ENCODE measurements around the gene PGLYRP4. TPM values are rescaled to one million over a fixed set of nuclear protein-coding genes. Genes with fewer than 3 reads are reported as not detected.

The PGLYRP4 gene
- total and polyA plus RNA-seq, 2 of the 4 experiments (the other 2 are of a cell fraction) = not detected

DNA sequence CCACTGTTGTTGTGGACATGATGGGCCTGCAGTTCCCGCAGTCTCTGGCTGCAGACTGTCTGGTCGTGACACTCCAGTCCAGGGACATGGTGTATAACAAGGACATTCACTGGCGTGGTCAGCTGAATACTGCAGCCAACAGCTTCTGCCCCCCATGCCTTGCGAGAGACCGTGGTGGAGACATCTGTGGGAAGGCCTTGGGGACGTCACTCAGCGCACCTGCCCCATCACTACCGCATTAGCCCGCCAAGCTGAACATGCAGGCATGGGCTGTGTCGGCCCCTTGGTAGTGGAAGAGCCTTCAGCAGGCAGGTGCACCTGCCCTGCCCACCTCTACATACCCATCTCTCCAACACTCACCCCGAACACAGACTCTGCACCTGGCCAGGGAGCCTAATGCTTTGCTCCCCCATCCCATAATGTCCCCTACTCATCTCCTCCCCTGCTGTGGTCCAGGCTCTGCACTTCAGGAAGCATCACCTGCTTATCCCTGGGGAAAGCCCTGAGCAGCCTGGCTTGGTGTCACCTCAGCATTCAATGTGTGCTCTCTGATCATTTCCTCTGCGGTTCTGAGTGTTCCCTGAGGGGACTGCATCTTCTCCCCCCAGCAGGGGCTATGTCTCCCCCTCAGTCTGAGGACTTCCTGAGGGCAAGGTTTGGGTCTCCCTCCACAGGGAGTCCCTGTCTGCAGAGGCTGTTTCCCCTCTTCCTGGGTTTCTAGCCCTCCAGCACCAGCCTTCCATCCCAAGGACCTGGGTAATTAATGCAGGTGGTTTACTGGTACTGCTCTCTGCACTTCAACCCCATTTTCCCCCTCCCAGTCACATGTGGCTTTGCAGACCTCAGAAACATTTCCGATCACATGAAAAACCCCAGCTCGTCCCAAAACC is 3.2 kb downstream of the PGLYRP4 start (continued):
- TF ChIP-seq MXI1 (IDR thresholded peaks at IDR 0.05; ENCODE audit: borderline replicate concordance, low read depth, low read length) = no peak

DNA sequence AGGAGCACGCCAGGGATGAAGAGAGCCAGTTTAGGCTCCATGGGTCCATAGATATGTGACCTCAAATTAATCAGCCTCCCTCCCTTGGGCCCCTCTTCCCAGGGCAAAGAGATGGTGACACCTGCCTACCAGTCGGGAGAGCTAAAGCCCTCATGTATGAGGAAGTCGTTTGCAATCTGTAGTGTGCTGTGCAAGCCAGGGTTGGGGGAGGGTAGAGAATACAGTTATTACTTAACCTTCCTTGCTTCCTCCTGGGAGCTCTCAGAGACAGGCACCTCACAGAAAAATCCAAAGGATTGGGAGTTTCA is 4.0 kb downstream of the PGLYRP4 start:
- no peak overlapping the region for H3K4ac ChIP-seq (ENCODE audit: low read depth, low read length)
- H3K9ac ChIP-seq (ENCODE audit: low read depth, low read length) = no peak overlapping the region
- in situ Hi-C loops (cut with MboI; ENCODE audit: low sequenced_read_pairs) (no loop called here), dilution Hi-C loops (cut with HindIII; ENCODE audit: low sequenced_read_pairs, unreplicated experiment) (no loop called here), intact Hi-C loops (cut with micrococcal nuclease) (no loop called here)
- no peak overlapping the region for H3K27ac ChIP-seq (ENCODE audit: insufficient read depth, low read length)
- POLR2A ChIA-PET (ENCODE audit: unreplicated experiment) = no interaction called here
- H3K4me3 ChIP-seq (ENCODE audit: insufficient read depth, low read depth, low read length) = no peak overlapping the region
- peaks cover 4% of the 10 kb centered on the region for H3K27me3 ChIP-seq (ENCODE audit: control insufficient read depth, insufficient read depth, low read length)
- no CpG with 5 or more reads among the region's 3 CpGs for WGBS, 2 experiments (ENCODE audit: extremely low coverage in 2 of 2, insufficient read length in 1 of 2)
- H2BK5ac ChIP-seq (ENCODE audit: low read depth, low read length, poor library complexity, severe bottlenecking) = no peak overlapping the region
- no peaks in the 10 kb centered on the region for H3K9me1 ChIP-seq (ENCODE audit: insufficient read depth, low read length)
- H3K9me3 ChIP-seq (ENCODE audit: control insufficient read depth, insufficient read depth, low read length) = no peaks in the 10 kb centered on the region
- TF ChIP-seq RFX5 (IDR thresholded peaks at IDR 0.05; ENCODE audit: low read depth, low read length) (no peak), USF2 (IDR thresholded peaks at IDR 0.05; ENCODE audit: low read depth, low read length) (no peak), MAFK (IDR thresholded peaks at IDR 0.05; ENCODE audit: low read depth, low read length) (no peak), MAZ (IDR thresholded peaks at IDR 0.05; ENCODE audit: borderline replicate concordance, low read depth, low read length) (no peak), FOS (IDR thresholded peaks at IDR 0.05; ENCODE audit: low read depth, low read length) (no peak), BHLHE40 (IDR thresholded peaks at IDR 0.05; ENCODE audit: low read depth, low read length) (no peak)
- TF ChIP-seq, protein P1, sequence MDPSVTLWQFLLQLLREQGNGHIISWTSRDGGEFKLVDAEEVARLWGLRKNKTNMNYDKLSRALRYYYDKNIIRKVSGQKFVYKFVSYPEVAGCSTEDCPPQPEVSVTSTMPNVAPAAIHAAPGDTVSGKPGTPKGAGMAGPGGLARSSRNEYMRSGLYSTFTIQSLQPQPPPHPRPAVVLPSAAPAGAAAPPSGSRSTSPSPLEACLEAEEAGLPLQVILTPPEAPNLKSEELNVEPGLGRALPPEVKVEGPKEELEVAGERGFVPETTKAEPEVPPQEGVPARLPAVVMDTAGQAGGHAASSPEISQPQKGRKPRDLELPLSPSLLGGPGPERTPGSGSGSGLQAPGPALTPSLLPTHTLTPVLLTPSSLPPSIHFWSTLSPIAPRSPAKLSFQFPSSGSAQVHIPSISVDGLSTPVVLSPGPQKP (IDR thresholded peaks at IDR 0.05; ENCODE audit: borderline replicate concordance, low read depth, low read length) = no peak
- no peak overlapping the region for H4K5ac ChIP-seq (ENCODE audit: low read depth, low read length)
- H3K79me1 ChIP-seq (ENCODE audit: low read depth in 1 of 2, low read length in 2 of 2) = no peaks in the 10 kb centered on the region
- no peaks in the 10 kb centered on the region for H4K20me1 ChIP-seq (ENCODE audit: insufficient read depth, low read length)
- no peak overlapping the region for H3K4me2 ChIP-seq (ENCODE audit: low read depth, low read length)
- no peak overlapping the region for H2BK120ac ChIP-seq (ENCODE audit: low read depth, low read length)
- H3K14ac ChIP-seq (replicated peaks; ENCODE audit: low read depth, low read length) = no peak overlapping the region
- no peaks in the 10 kb centered on the region for H3K36me3 ChIP-seq (ENCODE audit: control insufficient read depth, insufficient read depth, low read length)
- no peak overlapping the region for H2AK5ac ChIP-seq (ENCODE audit: low read depth, low read length)
- H2BK20ac ChIP-seq (ENCODE audit: low read depth, low read length) = no peak overlapping the region
- CTCF ChIA-PET = no interaction called here
- H4K91ac ChIP-seq (ENCODE audit: insufficient read depth, low read depth, low read length) = no peak overlapping the region
- H4K8ac ChIP-seq (ENCODE audit: low read depth in 2 of 2, low read length in 2 of 2) = no peak overlapping the region
- no peak overlapping the region for H2AK9ac ChIP-seq (replicated peaks; ENCODE audit: low read depth, low read length, poor library complexity)
- H3K4me1 ChIP-seq (ENCODE audit: control insufficient read depth, insufficient read depth, low read length) = no peaks in the 10 kb centered on the region
- BruUV-seq (replicated peaks) = no TSS peak
- no peak for DNase-seq
- H3K18ac ChIP-seq (ENCODE audit: low read depth, low read length) = no peak overlapping the region
- no peak overlapping the region for H3K56ac ChIP-seq (ENCODE audit: extremely low read depth, insufficient read depth, low read length)
- no peak for ATAC-seq (ENCODE audit: low read depth)
- no peak overlapping the region for H3K23ac ChIP-seq (ENCODE audit: low read depth, low read length)
- no peak overlapping the region for H2AFZ ChIP-seq (replicated peaks; ENCODE audit: low read length, poor library complexity)
- H2BK15ac ChIP-seq (ENCODE audit: low read depth, low read length) = no peak overlapping the region
